Parathyroid adenoma (tissue), 2 donors: Measurements from ENCODE around the gene BRAF.

Source experiments
- H2AFZ ChIP-seq: fragments of 300-600 bp; sonication (generic); one replicate; pipeline ENCODE4 v1.7.0; 2017; ENCODE audit warnings: antibody characterized with exemption, mild to moderate bottlenecking
- H3K27ac ChIP-seq: fragments of 300-600 bp; sonication (generic); one replicate; pipeline ENCODE4 v1.7.0; 2017
- H3K27me3 ChIP-seq: fragments of 300-600 bp; sonication (generic); one replicate; pipeline ENCODE4 v1.7.0; 2017; ENCODE audit warnings: low read length; ENCODE audit not compliant: control insufficient read depth, insufficient read depth
- H3K36me3 ChIP-seq: fragments of 300-600 bp; sonication (generic); one replicate; pipeline ENCODE4 v1.7.0; 2017; ENCODE audit warnings: low read length; ENCODE audit not compliant: control insufficient read depth, insufficient read depth
- H3K4me1 ChIP-seq: fragments of 300-600 bp; sonication (generic); one replicate; pipeline ENCODE4 v1.7.0; 2017; ENCODE audit warnings: control low read depth
- H3K4me2 ChIP-seq: fragments of 300-600 bp; sonication (generic); one replicate; pipeline ENCODE4 v1.7.0; 2017; ENCODE audit warnings: low read length
- H3K4me3 ChIP-seq: fragments of 300-600 bp; sonication (generic); one replicate; pipeline ENCODE4 v1.7.0; 2017; ENCODE audit warnings: low read depth, low read length
- H3K79me2 ChIP-seq: fragments of 300-600 bp; sonication (generic); one replicate; pipeline ENCODE4 v1.7.0; 2017; ENCODE audit warnings: control low read depth
- H3K9ac ChIP-seq: fragments of 300-600 bp; sonication (generic); one replicate; pipeline ENCODE4 v1.7.0; 2017; ENCODE audit warnings: mild to moderate bottlenecking
- H3K9me3 ChIP-seq: fragments of 300-600 bp; sonication (generic); one replicate; pipeline ENCODE4 v1.7.0; 2017; ENCODE audit warnings: low read length; ENCODE audit not compliant: control insufficient read depth
- CTCF ChIP-seq: fragments of 300-600 bp; sonication (generic); IDR thresholded peaks from one replicate; pipeline ENCODE4 v1.7.0; 2017; ENCODE audit warnings: antibody characterized with exemption, mild to moderate bottlenecking
- donor health status: primary hyperparathyroidism.

Gene BRAF

DNA sequence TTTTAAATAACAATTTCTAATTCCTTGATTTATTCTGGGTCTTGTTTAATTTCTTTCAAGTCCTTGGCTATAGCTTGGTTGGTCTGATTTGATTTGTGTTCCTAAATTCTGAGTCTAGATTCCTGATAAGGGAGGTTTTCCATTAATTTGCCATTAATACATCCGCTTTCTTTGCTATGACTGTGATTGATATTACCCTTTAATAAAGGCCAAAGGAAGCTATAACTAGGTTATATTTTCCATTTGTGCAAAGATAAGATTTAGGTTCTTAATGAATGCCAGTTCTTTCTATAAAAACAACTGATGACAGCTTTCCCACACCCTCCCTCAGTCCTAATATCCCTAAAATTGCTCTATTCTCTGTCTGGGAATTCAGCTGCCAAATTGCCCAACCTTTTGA is 200.0 kb downstream of the BRAF start:
- Histone ChIP-seq H2AFZ (no peak overlapping the region), H3K27me3 (no peaks in the 10 kb centered on the region), H3K9me3 (no peaks in the 10 kb centered on the region), H3K27ac (no peak overlapping the region), H3K4me3 (no peak overlapping the region), H3K4me1 (no peaks in the 10 kb centered on the region), H3K36me3 (no peaks in the 10 kb centered on the region), H3K9ac (no peak overlapping the region), H3K79me2 (no peaks in the 10 kb centered on the region), H3K4me2 (no peak overlapping the region)
- TF ChIP-seq CTCF: no peak

GRCh38 chr7:140723574-140723973 is 201.2 kb downstream of the BRAF start:
- no peaks in the 10 kb centered on the region for H3K36me3 ChIP-seq
- no peaks in the 10 kb centered on the region for H3K27me3 ChIP-seq
- H2AFZ ChIP-seq: no peak overlapping the region

DNA sequence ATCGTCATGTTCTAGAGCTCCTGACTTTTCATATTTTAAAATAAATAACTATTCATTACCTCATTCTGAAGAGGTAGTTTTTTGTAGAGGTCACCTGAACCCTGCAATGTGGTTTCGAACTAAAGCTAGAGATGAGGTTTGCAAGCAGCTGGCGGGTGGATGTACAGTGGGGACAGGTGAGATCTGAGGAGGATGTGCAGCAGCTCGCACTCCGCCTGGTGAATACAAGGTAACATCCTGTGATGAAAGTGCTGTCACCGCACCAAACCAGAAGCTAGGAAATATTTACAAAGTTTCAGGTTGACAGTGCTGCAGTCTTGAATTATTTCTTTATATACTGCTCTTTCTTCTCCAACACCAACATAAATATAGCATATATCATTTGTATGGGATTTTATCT is 201.7 kb downstream of the BRAF start:
- Histone ChIP-seq H2AFZ (no peak overlapping the region), H3K27me3 (no peaks in the 10 kb centered on the region), H3K4me3 (no peak overlapping the region), H3K9ac (no peak overlapping the region), H3K4me2 (no peak overlapping the region), H3K36me3 (no peaks in the 10 kb centered on the region), H3K79me2 (no peaks in the 10 kb centered on the region), H3K4me1 (no peaks in the 10 kb centered on the region), H3K9me3 (no peaks in the 10 kb centered on the region), H3K27ac (no peak overlapping the region)
- TF ChIP-seq CTCF: no peak

More at GRCh38 chr7:140723574-140723973, 201.2 kb downstream of the BRAF start:
- H3K4me2 ChIP-seq: no peak overlapping the region
- H3K9ac ChIP-seq: no peak overlapping the region
- no peaks in the 10 kb centered on the region for H3K4me1 ChIP-seq
- no peak for TF ChIP-seq CTCF
- no peak overlapping the region for H3K27ac ChIP-seq
- no peaks in the 10 kb centered on the region for H3K9me3 ChIP-seq
- no peaks in the 10 kb centered on the region for H3K79me2 ChIP-seq
- no peak overlapping the region for H3K4me3 ChIP-seq

GRCh38 chr7:140722254-140722653 is 202.5 kb downstream of the BRAF start:
- Histone ChIP-seq H3K27ac (no peak overlapping the region), H3K4me3 (no peak overlapping the region), H2AFZ (no peak overlapping the region), H3K27me3 (no peaks in the 10 kb centered on the region), H3K9me3 (no peaks in the 10 kb centered on the region), H3K4me2 (no peak overlapping the region), H3K9ac (no peak overlapping the region), H3K36me3 (no peaks in the 10 kb centered on the region), H3K79me2 (no peaks in the 10 kb centered on the region), H3K4me1 (no peaks in the 10 kb centered on the region)
- TF ChIP-seq CTCF: no peak

DNA sequence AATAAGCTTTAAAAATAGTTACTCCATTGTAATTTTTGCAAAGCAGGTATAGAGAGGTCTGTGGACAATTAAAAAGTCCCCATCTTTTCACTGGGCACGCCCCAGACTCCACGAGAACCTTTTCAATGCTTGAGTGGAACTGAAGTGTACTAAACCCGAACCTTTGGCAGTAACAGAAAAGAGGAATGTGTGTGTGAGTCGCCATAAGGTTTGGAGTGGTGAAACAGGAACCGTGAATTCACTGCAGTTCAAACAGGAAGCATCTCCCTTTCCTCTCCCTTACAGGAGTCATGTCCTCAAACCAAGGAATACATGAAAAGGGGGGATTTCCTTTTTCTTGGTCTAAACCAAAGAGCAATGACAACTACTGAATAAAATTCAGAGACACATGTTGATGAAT is 205.0 kb downstream of the BRAF start:
- no peaks in the 10 kb centered on the region for H3K27me3 ChIP-seq
- H3K4me2 ChIP-seq: no peak overlapping the region
- no peak overlapping the region for H2AFZ ChIP-seq
- no peak overlapping the region for H3K9ac ChIP-seq
- TF ChIP-seq CTCF: no peak
- no peaks in the 10 kb centered on the region for H3K4me1 ChIP-seq
- H3K4me3 ChIP-seq: no peak overlapping the region
- H3K79me2 ChIP-seq: no peaks in the 10 kb centered on the region
- no peaks in the 10 kb centered on the region for H3K36me3 ChIP-seq
- H3K9me3 ChIP-seq: no peaks in the 10 kb centered on the region
- no peak overlapping the region for H3K27ac ChIP-seq
